HFF-Myc (cell line): Measurements from ENCODE around the gene ABCA13.

ENCODE experiments used
- DNase-seq: peaks from one replicate; pipeline ENCODE4 v3.0.0-alpha.2; 2011; ENCODE audit warnings: low read depth; ENCODE audit errors: extremely low read depth
- H3K4me3 ChIP-seq: replicated peaks from 2 replicates; pipeline ENCODE4 v1.5.1; 2011; ENCODE audit warnings: low read depth, mild to moderate bottlenecking, control low read depth, low read length
- TF ChIP-seq, protein P1 (sequence below): IDR thresholded peaks from 2 replicates; pipeline ENCODE4 v1.5.1; 2012; ENCODE audit warnings: mild to moderate bottlenecking, low read depth, low read length, control low read depth; ENCODE audit errors: missing control alignments

Gene ABCA13

DNA sequence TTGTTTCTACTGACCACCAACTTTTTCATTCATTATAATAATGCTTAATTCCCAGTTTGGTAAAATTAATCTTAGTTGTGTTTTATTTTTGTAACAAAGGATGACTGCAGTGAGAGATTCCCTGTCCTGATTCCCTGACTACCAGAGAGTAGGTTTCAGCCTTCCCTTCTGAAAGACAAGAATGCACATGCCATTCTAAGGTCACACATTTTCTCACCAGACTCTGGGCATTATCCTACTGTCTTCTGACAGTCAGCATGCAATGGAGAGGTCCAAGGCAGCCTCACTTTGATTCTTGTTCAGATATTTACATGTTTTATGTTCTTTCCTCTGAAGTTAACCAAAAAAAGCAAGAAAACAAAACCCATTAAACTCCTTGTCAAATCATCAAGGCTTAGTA lies 380.4 kb downstream of the ABCA13 start:
- H3K4me3 ChIP-seq, result no peak overlapping the region
- TF ChIP-seq, protein P1, sequence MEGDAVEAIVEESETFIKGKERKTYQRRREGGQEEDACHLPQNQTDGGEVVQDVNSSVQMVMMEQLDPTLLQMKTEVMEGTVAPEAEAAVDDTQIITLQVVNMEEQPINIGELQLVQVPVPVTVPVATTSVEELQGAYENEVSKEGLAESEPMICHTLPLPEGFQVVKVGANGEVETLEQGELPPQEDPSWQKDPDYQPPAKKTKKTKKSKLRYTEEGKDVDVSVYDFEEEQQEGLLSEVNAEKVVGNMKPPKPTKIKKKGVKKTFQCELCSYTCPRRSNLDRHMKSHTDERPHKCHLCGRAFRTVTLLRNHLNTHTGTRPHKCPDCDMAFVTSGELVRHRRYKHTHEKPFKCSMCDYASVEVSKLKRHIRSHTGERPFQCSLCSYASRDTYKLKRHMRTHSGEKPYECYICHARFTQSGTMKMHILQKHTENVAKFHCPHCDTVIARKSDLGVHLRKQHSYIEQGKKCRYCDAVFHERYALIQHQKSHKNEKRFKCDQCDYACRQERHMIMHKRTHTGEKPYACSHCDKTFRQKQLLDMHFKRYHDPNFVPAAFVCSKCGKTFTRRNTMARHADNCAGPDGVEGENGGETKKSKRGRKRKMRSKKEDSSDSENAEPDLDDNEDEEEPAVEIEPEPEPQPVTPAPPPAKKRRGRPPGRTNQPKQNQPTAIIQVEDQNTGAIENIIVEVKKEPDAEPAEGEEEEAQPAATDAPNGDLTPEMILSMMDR, result no peak
- DNase-seq, result no peak

DNA sequence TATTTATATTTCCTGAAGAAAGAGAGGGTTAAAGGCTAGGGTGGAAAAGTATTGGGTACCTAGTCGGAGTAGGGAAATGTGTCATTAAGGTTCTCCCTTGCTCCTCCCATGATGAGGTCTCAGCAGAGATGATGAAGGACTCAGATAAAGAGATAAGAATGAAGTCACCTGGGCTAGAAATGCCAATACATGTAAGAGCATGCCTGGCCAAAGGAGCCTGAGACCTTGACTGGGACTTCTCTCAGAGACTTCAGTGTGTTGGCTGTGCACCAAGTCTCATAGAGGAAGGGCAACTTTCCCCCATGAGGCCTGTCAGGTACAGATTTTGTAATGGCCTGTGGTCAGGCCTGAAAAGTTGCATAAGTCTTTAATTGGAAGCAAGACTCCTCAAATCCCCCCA lies 392.1 kb downstream of the ABCA13 start:
- H3K4me3 ChIP-seq, result no peak overlapping the region
- TF ChIP-seq, protein P1, result no peak
- no peak for DNase-seq

DNA sequence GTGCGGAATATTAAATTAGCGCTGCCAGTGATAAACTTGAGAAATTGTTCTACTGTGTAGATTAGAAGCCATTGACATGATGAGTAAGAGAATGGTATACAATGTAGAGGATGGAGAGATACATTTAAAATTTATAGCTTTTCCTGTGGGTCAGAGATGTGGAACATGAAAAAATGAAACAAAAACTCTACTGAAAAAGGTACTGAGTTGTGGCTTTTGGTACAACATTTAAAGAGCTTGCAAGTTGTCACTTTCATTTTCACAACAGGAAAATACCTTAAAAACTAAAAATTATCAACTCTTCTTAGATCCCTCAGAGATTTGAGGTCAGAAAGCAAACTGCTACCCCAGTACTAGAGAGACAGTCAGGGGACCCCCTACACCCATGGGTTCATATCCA lies 404.3 kb downstream of the ABCA13 start:
- DNase-seq, result no peak
- no peak overlapping the region for H3K4me3 ChIP-seq
- TF ChIP-seq, protein P1, result no peak

DNA sequence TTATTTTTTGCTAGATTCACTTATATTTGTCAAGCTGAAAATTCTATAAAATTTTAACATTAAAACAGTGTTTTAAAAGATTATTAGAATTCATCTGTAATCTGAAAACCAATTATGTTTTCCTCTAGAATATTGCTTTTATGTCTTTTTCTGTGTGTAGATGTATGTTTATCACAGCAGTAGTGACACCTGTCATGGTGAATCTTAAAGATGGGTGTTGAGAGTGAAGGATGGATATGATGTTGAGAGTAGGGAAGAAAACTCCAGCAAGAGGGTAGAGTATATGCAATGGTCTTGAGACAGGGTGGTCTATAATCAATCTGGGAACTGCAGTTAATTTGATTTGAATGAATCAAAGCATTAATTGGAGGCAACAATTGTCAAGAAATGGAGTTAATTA lies 416.2 kb downstream of the ABCA13 start:
- no peak for DNase-seq
- TF ChIP-seq, protein P1, result no peak
- H3K4me3 ChIP-seq, result no peak overlapping the region

DNA sequence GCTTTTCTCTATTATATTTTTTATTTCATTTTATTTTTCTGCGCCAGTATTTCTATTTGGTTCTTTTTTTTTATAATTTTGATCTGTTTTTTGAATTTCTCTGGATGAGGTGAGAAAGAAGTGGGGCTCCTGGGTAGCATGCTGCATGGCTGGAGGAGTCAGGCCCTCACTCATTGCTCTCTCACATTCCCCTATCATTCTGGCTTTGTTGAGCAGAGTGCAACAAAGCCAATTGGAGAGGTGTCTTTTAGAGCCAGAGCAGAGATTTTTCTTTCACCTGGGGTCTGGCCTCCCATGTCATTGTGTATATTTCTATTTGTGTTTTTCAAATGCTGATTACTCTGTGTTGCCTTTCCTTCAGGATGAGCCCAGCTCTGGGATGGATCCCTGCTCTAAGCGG lies 423.1 kb downstream of the ABCA13 start:
- no peak for DNase-seq
- no peak overlapping the region for H3K4me3 ChIP-seq
- TF ChIP-seq, protein P1, result no peak

DNA sequence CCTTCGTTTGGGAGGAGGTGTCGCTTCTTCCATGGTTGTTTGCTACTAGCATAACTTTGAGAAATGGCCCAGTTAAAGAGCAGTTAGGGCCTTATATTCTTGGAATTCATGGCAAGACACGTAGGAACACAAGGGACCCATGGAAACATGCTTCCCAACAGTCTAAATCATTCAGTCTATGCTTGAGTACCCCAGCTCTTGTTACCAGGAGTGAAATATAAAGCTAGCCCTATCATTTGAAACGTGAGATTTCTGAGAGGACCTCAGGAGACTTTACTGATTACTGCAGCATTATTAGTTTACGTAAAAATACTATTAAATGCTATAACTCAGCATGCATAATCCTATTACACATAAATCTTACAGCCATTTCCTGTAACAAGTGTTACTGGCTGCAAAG lies 424.5 kb downstream of the ABCA13 start:
- DNase-seq, result no peak
- no peak overlapping the region for H3K4me3 ChIP-seq
- TF ChIP-seq, protein P1, result no peak

DNA sequence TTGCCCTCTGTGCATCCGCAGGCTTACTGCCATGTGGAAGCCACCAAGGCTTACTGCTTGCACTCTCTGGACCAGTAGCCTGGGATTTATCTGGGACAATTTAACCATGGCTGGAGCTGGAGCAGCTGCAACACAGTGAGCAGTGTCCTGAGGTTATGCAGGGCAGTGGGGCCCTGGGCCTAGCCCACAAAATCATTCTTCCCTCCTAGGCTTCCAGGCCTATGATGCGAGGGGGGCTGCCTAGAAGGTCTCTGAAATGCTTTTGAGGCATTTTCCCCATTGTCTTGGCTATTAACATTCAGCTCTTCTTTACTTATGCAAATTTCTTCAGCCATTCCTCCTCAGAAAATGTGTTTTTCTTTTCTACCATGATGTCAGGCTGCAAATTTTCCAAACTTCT lies 439.4 kb downstream of the ABCA13 start:
- H3K4me3 ChIP-seq, result no peak overlapping the region
- TF ChIP-seq, protein P1, result no peak
- no peak for DNase-seq
